Measurements from ENCODE around the gene TYW1. TPM values are rescaled to one million over a fixed set of nuclear protein-coding genes. Genes with fewer than 3 reads are reported as not detected.
"Not testable (repeated sequence)": the region's sequence is repeated elsewhere in the genome, so short reads cannot be mapped to it uniquely, and the experiment has no call there.

TYW1 gene
- total and polyA plus RNA-seq, 12 donors, result 6.7 to 15.1 (median 9.4) TPM

DNA sequence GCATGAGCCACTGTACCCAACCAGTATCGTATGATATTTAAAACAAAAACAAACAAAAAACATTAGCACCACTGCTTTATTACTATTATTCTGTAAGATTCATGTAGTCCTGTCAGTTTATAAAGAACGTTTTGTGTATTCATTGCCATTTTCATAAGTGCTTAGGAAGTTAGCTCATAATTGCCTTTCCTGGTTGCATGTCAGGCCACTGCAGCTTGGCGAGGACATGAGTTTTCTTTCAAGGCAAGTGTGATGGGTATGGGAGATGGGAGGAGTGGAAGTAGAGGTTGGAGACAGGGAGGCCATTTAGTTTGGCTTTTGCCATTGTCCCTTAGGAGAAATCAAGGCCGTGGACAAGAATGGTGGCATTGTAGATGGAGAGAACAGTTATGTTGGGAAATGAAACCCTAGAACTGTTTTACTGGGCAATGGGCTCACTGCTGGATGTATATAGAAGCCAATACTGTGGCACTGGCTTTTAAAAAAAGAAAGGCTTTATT is 48.9 kb downstream of the TYW1 start:
- H3K9me3 ChIP-seq, result no peaks in the 10 kb centered on the region
- DNase-seq (no peak), ATAC-seq (no peak)
- no peak overlapping the region for H3K4me3 ChIP-seq
- TF ChIP-seq, protein P1, sequence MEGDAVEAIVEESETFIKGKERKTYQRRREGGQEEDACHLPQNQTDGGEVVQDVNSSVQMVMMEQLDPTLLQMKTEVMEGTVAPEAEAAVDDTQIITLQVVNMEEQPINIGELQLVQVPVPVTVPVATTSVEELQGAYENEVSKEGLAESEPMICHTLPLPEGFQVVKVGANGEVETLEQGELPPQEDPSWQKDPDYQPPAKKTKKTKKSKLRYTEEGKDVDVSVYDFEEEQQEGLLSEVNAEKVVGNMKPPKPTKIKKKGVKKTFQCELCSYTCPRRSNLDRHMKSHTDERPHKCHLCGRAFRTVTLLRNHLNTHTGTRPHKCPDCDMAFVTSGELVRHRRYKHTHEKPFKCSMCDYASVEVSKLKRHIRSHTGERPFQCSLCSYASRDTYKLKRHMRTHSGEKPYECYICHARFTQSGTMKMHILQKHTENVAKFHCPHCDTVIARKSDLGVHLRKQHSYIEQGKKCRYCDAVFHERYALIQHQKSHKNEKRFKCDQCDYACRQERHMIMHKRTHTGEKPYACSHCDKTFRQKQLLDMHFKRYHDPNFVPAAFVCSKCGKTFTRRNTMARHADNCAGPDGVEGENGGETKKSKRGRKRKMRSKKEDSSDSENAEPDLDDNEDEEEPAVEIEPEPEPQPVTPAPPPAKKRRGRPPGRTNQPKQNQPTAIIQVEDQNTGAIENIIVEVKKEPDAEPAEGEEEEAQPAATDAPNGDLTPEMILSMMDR (IDR thresholded peaks at IDR 0.05), result no peak
- WGBS, 2 donors, result 87 to 95% methylated on average over 4 of the region's 4 CpGs
- no peak overlapping the region for H3K27ac ChIP-seq
- H3K4me1 ChIP-seq, result peaks cover 0 to 16% (median 10%) of the 10 kb centered on the region in 9 donors
- H3K27me3 ChIP-seq, result no peaks in the 10 kb centered on the region
- intact Hi-C loops (cut with DNase I), result no loop called here
- H3K36me3 ChIP-seq, result peaks cover 0 to 20% (median under 1%) of the 10 kb centered on the region in 9 donors

DNA sequence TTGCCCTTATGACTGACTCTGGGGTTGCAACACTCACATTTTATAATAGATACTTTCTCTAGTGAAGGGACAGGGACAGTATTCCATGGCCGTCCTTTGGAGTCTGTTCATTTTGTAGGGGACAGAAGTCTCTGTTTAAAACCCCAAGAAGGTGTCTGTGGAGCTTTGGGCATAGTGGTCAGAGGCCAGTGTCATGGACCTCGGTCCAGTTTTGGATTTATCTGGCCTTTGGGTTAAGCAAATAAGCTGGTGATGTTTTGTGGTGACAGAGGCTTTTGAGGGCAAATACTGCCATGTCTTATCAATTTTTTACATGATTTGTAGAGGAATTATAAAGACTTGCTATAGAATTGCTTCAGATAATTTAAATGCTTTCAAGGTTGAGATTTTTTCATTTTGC is 50.2 kb downstream of the TYW1 start:
- H3K27ac ChIP-seq; intact Hi-C loops (cut with DNase I): not testable (repeated sequence)

DNA sequence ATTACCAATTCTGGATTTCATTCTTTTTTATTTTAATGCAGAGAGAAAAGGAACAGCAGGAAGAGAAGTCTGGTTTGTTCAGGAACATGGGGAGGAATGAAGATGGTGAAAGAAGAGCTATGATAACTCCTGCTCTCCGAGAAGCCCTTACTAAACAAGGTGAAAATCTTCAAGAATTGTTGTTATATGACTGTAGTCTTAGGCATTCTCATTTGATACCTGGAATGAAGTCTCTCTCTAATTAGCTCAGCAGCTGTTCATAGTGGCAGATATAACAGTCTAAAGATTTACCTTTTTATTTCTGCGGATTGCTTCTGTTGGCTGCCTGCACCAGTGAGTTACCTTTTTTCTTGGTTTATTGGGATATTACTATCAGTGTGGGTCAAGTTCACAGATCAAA is 53.3 kb downstream of the TYW1 start:
- ATAC-seq, DNase-seq: not testable (repeated sequence)

More for the DNA sequence above, 50.2 kb downstream of the TYW1 start:
- WGBS, 2 donors, result 78 to 81% methylated on average over 2 of the region's 2 CpGs
- H3K9me3 ChIP-seq, DNase-seq, H3K27me3 ChIP-seq, H3K4me3 ChIP-seq, ATAC-seq: not testable (repeated sequence)
- Histone ChIP-seq H3K4me1 (peaks cover 0 to 16% (median 10%) of the 10 kb centered on the region in 9 donors), H3K36me3 (peaks cover 0 to 33% (median 12%) of the 10 kb centered on the region in 9 donors)

DNA sequence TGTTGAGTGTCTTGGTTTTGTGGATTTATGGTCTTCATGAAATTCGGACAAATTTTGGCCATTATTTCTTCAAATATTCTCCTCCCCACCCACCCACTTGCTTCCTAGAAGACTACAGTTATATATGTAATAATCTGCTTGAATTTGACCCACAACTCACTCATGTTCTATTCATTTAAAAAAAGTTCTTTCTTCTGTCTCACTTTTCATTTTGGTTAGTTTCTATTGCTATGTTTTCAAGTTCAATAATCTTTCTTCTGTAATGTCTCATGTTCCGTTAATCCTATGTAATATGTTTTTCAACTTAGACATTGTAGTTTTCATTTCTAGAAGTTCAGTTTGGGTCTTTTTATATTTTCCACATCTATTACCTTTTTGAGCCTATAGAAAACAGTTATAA is 55.5 kb downstream of the TYW1 start:
- H3K27ac ChIP-seq; H3K4me3 ChIP-seq; H3K9me3 ChIP-seq; DNase-seq; H3K4me1 ChIP-seq; intact Hi-C loops (cut with DNase I); ATAC-seq; H3K27me3 ChIP-seq: not testable (repeated sequence)
- peaks cover 0 to 53% (median 12%) of the 10 kb centered on the region in 9 donors for H3K36me3 ChIP-seq
- 98 to 99% methylated on average over 2 of the region's 2 CpGs for WGBS, 2 donors

More for the DNA sequence above, 53.3 kb downstream of the TYW1 start:
- peaks cover 0 to 48% (median 12%) of the 10 kb centered on the region in 9 donors for H3K36me3 ChIP-seq
- H3K27me3 ChIP-seq; H3K9me3 ChIP-seq; H3K4me3 ChIP-seq; intact Hi-C loops (cut with DNase I); H3K27ac ChIP-seq; H3K4me1 ChIP-seq: not testable (repeated sequence)
- WGBS, 2 donors, result 100% methylated on average over 1 to 2 of the region's 2 CpGs

DNA sequence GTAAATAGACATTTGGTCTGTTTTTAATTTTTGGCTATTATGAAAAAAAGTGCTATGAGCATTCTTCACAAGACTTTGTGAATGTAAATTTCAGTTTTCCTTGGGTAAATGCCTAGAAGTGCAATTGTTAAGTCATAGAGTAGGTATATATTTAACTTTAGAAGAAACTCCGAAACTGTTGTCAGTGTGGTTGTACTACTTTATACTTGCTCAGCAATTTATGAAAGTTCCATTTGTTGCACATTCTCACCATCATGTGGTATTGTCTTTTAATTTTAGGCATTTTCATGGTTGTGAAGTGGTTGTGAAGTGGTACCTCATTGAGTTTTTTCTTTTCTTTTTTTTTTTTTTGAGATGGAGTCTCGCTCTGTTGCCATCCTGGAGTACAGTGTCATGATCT is 60.0 kb downstream of the TYW1 start:
- H3K27me3 ChIP-seq, result no peaks in the 10 kb centered on the region
- WGBS, 2 donors, result 97 to 100% methylated on average over 2 of the region's 2 CpGs
- no peak overlapping the region for H3K27ac ChIP-seq
- H3K4me3 ChIP-seq, result no peak overlapping the region
- peaks cover 0 to 68% (median 9%) of the 10 kb centered on the region in 9 donors for H3K36me3 ChIP-seq
- DNase-seq (no peak), ATAC-seq (no peak)
- intact Hi-C loops (cut with DNase I), result no loop called here
- peaks cover 0 to 4% (median 0%) of the 10 kb centered on the region in 11 donors for H3K9me3 ChIP-seq
- no peaks in the 10 kb centered on the region for H3K4me1 ChIP-seq
- TF ChIP-seq, protein P1 (IDR thresholded peaks at IDR 0.05), result no peak

DNA sequence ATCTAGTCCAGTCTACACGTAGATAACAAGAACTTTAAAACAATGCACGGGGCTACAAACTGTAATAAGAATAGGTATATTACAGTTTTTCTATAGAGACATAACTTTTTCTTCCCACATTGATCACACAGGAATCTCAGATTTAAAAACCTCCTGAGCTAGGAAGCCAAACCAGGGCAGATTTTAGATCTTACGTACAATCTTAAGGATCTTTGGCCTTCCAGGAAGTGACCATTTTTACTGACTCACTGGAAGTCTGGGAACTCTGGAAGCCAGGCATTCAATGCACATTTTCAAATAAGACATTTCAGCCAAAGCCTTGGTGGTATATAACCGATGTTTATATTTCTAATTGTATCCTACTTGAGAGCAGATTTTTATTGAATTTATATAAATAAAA is 64.7 kb downstream of the TYW1 start:
- H3K27me3 ChIP-seq; intact Hi-C loops (cut with DNase I); H3K4me1 ChIP-seq; ATAC-seq; DNase-seq; H3K27ac ChIP-seq; H3K4me3 ChIP-seq: not testable (repeated sequence)
- H3K36me3 ChIP-seq, result peaks cover 0 to 63% (median 9%) of the 10 kb centered on the region in 9 donors
- peaks cover 0 to 10% (median 0%) of the 10 kb centered on the region in 11 donors for H3K9me3 ChIP-seq
- WGBS, 2 donors, result 99% methylated on average over 4 of the region's 4 CpGs

DNA sequence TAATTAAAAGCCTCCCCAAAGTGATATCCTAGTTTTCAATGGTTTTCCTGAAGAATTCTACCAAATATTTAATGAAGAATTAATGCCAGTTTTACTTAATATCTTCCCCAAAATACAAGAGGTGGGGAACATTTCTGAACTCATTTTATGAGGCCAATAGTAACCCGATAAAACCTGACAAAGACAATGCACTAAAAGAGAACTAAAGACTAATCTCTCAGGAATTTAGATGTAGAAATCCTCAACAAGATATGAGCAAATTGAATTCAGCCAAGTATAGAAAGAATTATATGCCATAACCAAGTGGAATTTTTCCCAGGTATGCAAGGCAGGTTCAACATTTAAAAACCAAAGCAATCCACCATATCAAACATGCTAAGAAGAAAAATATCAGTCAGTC is 66.2 kb downstream of the TYW1 start:
- DNase-seq; H3K4me3 ChIP-seq; H3K27me3 ChIP-seq; H3K27ac ChIP-seq; H3K4me1 ChIP-seq; ATAC-seq; intact Hi-C loops (cut with DNase I): not testable (repeated sequence)
- peaks cover 0 to 56% (median 7%) of the 10 kb centered on the region in 9 donors for H3K36me3 ChIP-seq
- WGBS, 2 donors, result 90 to 97% methylated on average over 1 of the region's 1 CpG
- peaks cover 0 to 10% (median 0%) of the 10 kb centered on the region in 11 donors for H3K9me3 ChIP-seq

DNA sequence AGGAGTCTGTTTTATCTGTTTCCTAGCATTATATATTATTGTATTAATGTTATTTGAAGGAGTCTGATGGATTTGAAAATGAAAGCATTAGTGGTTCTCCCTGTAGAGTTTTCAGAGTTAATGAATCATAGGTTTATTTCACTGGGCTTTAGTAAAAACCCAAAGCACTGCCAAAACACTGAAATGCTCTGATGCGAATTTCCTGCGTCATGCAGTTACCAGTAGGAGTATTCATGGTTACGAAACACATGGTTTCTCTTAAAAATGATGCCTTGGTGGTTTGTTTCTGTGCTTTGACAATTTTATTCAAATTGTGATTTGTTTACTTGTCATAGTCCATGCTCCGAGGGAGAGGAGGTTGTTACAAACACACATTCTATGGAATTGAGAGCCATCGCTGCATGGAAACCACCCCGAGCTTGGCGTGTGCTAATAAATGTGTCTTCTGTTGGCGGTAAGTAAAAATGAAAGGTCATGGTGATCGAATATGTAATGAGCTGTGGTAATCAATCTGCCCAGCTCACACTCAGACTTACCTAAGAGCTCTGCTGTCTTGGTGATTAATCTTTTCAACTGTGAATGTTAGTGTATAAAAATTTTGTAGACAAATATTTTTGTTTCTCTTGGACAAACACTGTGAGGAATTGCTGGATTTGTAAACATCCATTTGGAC is 70.5 kb downstream of the TYW1 start:
- Histone ChIP-seq H3K4me3 (peak overlapping the region in 1 of 10 donors; percentile 16), H3K27ac (peak overlapping the region in 2 of 10 donors; percentile 29 to 47)

DNA sequence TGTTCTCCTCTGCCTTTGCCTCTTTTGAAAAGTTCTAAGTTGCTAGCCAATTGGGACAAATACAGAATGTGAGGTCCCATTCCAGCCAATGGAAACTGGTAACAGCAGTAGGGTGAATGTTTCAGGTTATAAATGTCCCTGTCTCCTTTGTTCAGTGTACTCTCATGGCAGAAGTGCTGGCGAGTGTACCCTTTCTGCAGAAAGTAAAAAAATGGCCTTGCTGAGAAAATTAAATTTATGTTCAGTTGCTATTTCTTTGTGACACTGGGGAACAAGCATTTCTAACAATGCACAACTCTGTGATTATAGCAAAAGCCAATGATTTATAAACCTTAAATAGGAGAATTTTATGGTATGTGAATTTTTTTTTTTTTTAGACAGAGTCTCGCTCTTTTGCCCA is 79.5 kb downstream of the TYW1 start:
- H3K27me3 ChIP-seq; intact Hi-C loops (cut with DNase I); H3K27ac ChIP-seq; DNase-seq; H3K4me1 ChIP-seq; ATAC-seq; H3K4me3 ChIP-seq: not testable (repeated sequence)
- H3K36me3 ChIP-seq, result peaks cover 0 to 68% (median 26%) of the 10 kb centered on the region in 9 donors
- 100% methylated on average over 2 of the region's 2 CpGs for WGBS, 2 donors
- peaks cover 0 to 65% (median 24%) of the 10 kb centered on the region in 11 donors for H3K9me3 ChIP-seq

More for the DNA sequence above, 70.5 kb downstream of the TYW1 start:
- peak in 4 of 8 donors; percentile 20 to 58 (median 45) for ATAC-seq
- H3K36me3 ChIP-seq, result peaks cover 0 to 62% (median 20%) of the 10 kb centered on the region in 9 donors
- WGBS, 2 donors, result 89 to 91% methylated on average over 9 of the region's 9 CpGs
- H3K4me1 ChIP-seq; intact Hi-C loops (cut with DNase I); DNase-seq; H3K27me3 ChIP-seq: not testable (repeated sequence)
- H3K9me3 ChIP-seq, result peaks cover 0 to 24% (median 0%) of the 10 kb centered on the region in 11 donors
